Measurements from ENCODE around the gene SERPINE3.

DNA sequence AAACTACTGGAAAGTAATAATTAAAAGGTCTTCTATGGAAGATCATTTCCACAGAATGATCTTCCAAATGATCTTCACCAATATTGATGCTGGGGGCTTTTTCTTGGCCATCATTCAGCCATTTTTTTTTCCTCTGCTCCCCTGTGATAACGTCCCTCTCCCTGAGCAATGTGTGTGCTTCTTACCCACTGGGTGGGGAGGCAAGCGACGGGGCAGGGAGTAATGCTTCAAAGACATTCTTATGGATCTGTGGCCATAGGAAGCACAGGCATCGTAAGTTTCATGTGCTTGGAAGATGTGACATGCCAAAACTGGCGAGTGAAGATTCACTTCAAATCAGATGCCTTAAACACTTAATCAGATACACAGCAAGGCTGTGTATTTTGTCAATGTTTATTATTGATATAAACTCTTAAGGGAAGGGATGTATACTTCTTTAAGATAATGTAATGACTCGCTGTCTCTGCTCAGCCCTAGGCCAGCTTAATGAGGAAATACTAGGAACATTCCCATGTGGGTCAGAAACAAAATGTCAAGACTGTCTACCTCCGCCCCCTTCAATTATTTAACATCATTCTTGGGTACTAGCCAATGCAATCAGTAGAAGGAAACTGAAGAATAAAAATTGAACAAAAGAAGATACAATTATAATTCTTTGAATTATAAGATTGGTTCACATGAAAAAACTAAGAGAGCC lies 34.1 kb upstream of the SERPINE3 start:
- TF ChIP-seq TAF1 (IDR thresholded peaks at IDR 0.05; ENCODE audit: borderline replicate concordance, insufficient read depth, low read length) (no peak), POLR2AphosphoS5 (IDR thresholded peaks at IDR 0.05; ENCODE audit: low read depth, low read length) (no peak), SIN3A (IDR thresholded peaks at IDR 0.05; ENCODE audit: borderline replicate concordance, insufficient read depth, low read length) (no peak)
- TF ChIP-seq, protein P1, sequence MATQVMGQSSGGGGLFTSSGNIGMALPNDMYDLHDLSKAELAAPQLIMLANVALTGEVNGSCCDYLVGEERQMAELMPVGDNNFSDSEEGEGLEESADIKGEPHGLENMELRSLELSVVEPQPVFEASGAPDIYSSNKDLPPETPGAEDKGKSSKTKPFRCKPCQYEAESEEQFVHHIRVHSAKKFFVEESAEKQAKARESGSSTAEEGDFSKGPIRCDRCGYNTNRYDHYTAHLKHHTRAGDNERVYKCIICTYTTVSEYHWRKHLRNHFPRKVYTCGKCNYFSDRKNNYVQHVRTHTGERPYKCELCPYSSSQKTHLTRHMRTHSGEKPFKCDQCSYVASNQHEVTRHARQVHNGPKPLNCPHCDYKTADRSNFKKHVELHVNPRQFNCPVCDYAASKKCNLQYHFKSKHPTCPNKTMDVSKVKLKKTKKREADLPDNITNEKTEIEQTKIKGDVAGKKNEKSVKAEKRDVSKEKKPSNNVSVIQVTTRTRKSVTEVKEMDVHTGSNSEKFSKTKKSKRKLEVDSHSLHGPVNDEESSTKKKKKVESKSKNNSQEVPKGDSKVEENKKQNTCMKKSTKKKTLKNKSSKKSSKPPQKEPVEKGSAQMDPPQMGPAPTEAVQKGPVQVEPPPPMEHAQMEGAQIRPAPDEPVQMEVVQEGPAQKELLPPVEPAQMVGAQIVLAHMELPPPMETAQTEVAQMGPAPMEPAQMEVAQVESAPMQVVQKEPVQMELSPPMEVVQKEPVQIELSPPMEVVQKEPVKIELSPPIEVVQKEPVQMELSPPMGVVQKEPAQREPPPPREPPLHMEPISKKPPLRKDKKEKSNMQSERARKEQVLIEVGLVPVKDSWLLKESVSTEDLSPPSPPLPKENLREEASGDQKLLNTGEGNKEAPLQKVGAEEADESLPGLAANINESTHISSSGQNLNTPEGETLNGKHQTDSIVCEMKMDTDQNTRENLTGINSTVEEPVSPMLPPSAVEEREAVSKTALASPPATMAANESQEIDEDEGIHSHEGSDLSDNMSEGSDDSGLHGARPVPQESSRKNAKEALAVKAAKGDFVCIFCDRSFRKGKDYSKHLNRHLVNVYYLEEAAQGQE (IDR thresholded peaks at IDR 0.05; ENCODE audit: insufficient read depth in 1 of 2, low read depth in 2 of 2, low read length in 2 of 2) = no peak
